Heart right ventricle (tissue), 16 donors: Measurements from ENCODE around the gene ACVR1C. TPM values are rescaled to one million over a fixed set of nuclear protein-coding genes. Genes with fewer than 3 reads are reported as not detected.

ENCODE experiments used
- ATAC-seq, 8 donors: fragments of 200-7000 bp; cut with Tn5 transposase; one replicate each; pipeline ENCODE4 v1.9.1; 2020; ENCODE audit warnings: mild to moderate bottlenecking in 8 of 8, moderate library complexity in 8 of 8, moderate number of reproducible peaks in 1 of 8
- DNase-seq, 2 donors: peaks; one replicate each; pipeline ENCODE4 v3.0.0-alpha.2; 2020
- H3K27ac ChIP-seq, 10 donors: fragments of 200-600 bp; sonication (generic) in 2 of 10; one replicate each; pipeline versions ENCODE4 v1.5.0 to v1.8.0; 2020 to 2022; ENCODE audit warnings: mild to moderate bottlenecking in 3 of 10
- H3K27me3 ChIP-seq, 7 donors: fragments of 200-600 bp; one replicate each; pipeline ENCODE4 v1.8.0; 2021 to 2022; ENCODE audit warnings: mild to moderate bottlenecking in 2 of 7
- H3K36me3 ChIP-seq, 9 donors: fragments of 200-600 bp; sonication (generic) in 1 of 9; one replicate each; pipeline versions ENCODE4 v1.5.0 to v1.8.0; 2020 to 2022; ENCODE audit warnings: mild to moderate bottlenecking in 2 of 9
- H3K4me1 ChIP-seq, 9 donors: fragments of 200-600 bp; sonication (generic) in 1 of 9; one replicate each; pipeline versions ENCODE4 v1.5.0 to v1.8.0; 2020 to 2022; ENCODE audit warnings: mild to moderate bottlenecking in 4 of 9
- H3K4me3 ChIP-seq, 10 donors: fragments of 200-600 bp; sonication (generic) in 2 of 10; one replicate each; pipeline versions ENCODE4 v1.5.0 to v1.8.0; 2020 to 2022; ENCODE audit warnings: mild to moderate bottlenecking in 7 of 10, moderate library complexity in 2 of 10
- H3K9me3 ChIP-seq, 11 donors: fragments of 200-600 bp in 10 of 11; sonication (generic) in 2 of 11; one replicate each; pipeline versions ENCODE4 v1.5.0 to v1.8.0; 2013 to 2022; ENCODE audit warnings: mild to moderate bottlenecking in 2 of 11, control low read depth in 1 of 11, moderate library complexity in 1 of 11
- WGBS, 2 donors: extraction: QIAGEN DNeasy Blood & Tissue Kit; methylation state at CpG; one replicate each; pipeline ENCODE4 v1.1.7; 2013; ENCODE audit warnings: inconsistent platforms in 1 of 2; 5-methylcytosine and 5-hydroxymethylcytosine counted together
- intact Hi-C, 10 donors: fragments of 100-400 bp; cut with DNase I; formaldehyde crosslinking; loops; one replicate each; pipeline versions ENCODE4 v1.11.1 to v1.14.2; 2022
- polyA plus RNA-seq, 2 donors: library from polyadenylated mRNA; stranded (reverse); fragments of 200-250 nt; gene quantifications; one replicate each; pipeline ENCODE4 v1.2.3, GENCODE V29; 2013
- total RNA-seq, 10 donors: library from RNA; stranded (reverse); fragmentation: NEBNext Ultra II Directional in 3 of 10; extraction: Animal tissue kit (Norgen Biotek cat#: 25700) in 3 of 10; gene quantifications; one replicate each; pipeline versions ENCODE4 v1.2.1 to v1.2.4, GENCODE V29; 2021 to 2023
- TF ChIP-seq, protein P1 (sequence below), 9 donors: fragments of 200-600 bp; sonication (generic) in 2 of 9; IDR thresholded peaks; one replicate each; pipeline versions ENCODE4 v1.5.0 to v1.8.0; 2021 to 2022; ENCODE audit warnings: antibody characterized with exemption in 9 of 9, mild to moderate bottlenecking in 5 of 9, moderate library complexity in 1 of 9
- donor health status: Arrhythmogenic right ventricular cardiomyopathy.
- donor health status: ischemic (EF 13 %, LVEDD 7.1; RV severe dilation, severe dysfunction).
- donor health status: healthy with polysubstance abuse.
- donor health status: DM: no; HTN: yes; CAD: no.
- donor health status: DM: no; HTN: no; CAD: no.
- donor health status: ischemic (EF 25% LVEDD 6.9; RV normal size, moderate dysfunction).
- donor health status: ischemic (EF 25% LVEDD 5.7; RV mildly dilated, moderate dysfunction).
- donor health status: healthy.
- donor health status: DM: yes; HTN: yes; CAD: no.
- donor health status: Ischemic cardiomyopathy.
- donor health status: ischemic (EF 35%, LVEDD 5.7; RV mildly dilated, moderate dysfunction).
- donor health status: nonischemic (EF 11% LVEDD 7.7; RV severe dilation, severe dysfunction).
- donor health status: DM: yes; HTN: yes; CAD: no.
- donor health status: PGD.
- donor health status: ischemic (EF 29% LVEDD 5.4; RV normal size, mild dysfunction).
- donor health status: nonischemic (EF 23%, LVEDD 6.1; RV moderate dilation, normal function).

The ACVR1C gene
- total and polyA plus RNA-seq, 12 donors = 0.07 to 2.4 (median 0.30) TPM

- TF ChIP-seq, protein P1, sequence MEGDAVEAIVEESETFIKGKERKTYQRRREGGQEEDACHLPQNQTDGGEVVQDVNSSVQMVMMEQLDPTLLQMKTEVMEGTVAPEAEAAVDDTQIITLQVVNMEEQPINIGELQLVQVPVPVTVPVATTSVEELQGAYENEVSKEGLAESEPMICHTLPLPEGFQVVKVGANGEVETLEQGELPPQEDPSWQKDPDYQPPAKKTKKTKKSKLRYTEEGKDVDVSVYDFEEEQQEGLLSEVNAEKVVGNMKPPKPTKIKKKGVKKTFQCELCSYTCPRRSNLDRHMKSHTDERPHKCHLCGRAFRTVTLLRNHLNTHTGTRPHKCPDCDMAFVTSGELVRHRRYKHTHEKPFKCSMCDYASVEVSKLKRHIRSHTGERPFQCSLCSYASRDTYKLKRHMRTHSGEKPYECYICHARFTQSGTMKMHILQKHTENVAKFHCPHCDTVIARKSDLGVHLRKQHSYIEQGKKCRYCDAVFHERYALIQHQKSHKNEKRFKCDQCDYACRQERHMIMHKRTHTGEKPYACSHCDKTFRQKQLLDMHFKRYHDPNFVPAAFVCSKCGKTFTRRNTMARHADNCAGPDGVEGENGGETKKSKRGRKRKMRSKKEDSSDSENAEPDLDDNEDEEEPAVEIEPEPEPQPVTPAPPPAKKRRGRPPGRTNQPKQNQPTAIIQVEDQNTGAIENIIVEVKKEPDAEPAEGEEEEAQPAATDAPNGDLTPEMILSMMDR (IDR thresholded peaks at IDR 0.05) = peak; percentile 45 to 78 (median 72)
- Histone ChIP-seq H3K9me3 (no peaks in the 10 kb centered on the region), H3K27me3 (peaks cover 0 to 11% (median 0%) of the 10 kb centered on the region in 7 donors), H3K27ac (no peak overlapping the region), H3K4me1 (no peaks in the 10 kb centered on the region), H3K4me3 (no peak overlapping the region), H3K36me3 (no peaks in the 10 kb centered on the region)
- WGBS, 2 donors = 9 to 18% methylated on average over 5 of the region's 5 CpGs
- intact Hi-C loops = loop anchor here in 6 of 10 donors (5.0 to 10.0 kb wide), 7 partner anchors 103 to 520 kb away; partner anchors contain the start of gene ERMN (in 3 of the 6)
- DNase-seq (peak; percentile 27 to 60), ATAC-seq (peak in 7 of 8 donors; percentile 70 to 84 (median 74))
Measured at GRCh38 chr2:157492189-157492773, 136.4 kb downstream of the ACVR1C start.

GRCh38 chr2:157489983-157490382, 138.7 kb downstream of the ACVR1C start:
- Histone ChIP-seq H3K27ac (no peak overlapping the region), H3K9me3 (no peaks in the 10 kb centered on the region), H3K36me3 (no peaks in the 10 kb centered on the region), H3K27me3 (peaks cover 0 to 11% (median 0%) of the 10 kb centered on the region in 7 donors), H3K4me1 (no peaks in the 10 kb centered on the region), H3K4me3 (no peak overlapping the region)
- no peak for DNase-seq
- TF ChIP-seq, protein P1 (IDR thresholded peaks at IDR 0.05) = no peak
- WGBS, 2 donors = 63 to 78% methylated on average over 1 of the region's 1 CpG
- intact Hi-C loops = loop anchor here in 6 of 10 donors (5.0 to 10.0 kb wide), 7 partner anchors 105 to 522 kb away; partner anchors contain the start of gene ERMN (in 3 of the 6)
- ATAC-seq = no peak

GRCh38 chr2:157488877-157489276, 139.8 kb downstream of the ACVR1C start:
- DNase-seq (no peak), ATAC-seq (peak in 1 of 8 donors; percentile 31)
- Histone ChIP-seq H3K4me1 (no peaks in the 10 kb centered on the region), H3K27ac (no peak overlapping the region), H3K4me3 (no peak overlapping the region), H3K9me3 (no peaks in the 10 kb centered on the region), H3K36me3 (no peaks in the 10 kb centered on the region), H3K27me3 (peaks cover 0 to 11% (median 0%) of the 10 kb centered on the region in 7 donors)
- 51 to 57% methylated on average over 3 of the region's 3 CpGs for whole genome bisulfite sequencing, 2 donors
- intact Hi-C loops = no loop called here
- TF ChIP-seq, protein P1 (IDR thresholded peaks at IDR 0.05) = no peak

GRCh38 chr2:157487747-157488146, 140.9 kb downstream of the ACVR1C start:
- DNase-seq = no peak
- TF ChIP-seq, protein P1 (IDR thresholded peaks at IDR 0.05) = no peak
- Histone ChIP-seq H3K4me1 (no peaks in the 10 kb centered on the region), H3K4me3 (no peak overlapping the region), H3K27me3 (peaks cover 0 to 11% (median 0%) of the 10 kb centered on the region in 7 donors), H3K36me3 (no peaks in the 10 kb centered on the region), H3K27ac (no peak overlapping the region), H3K9me3 (no peaks in the 10 kb centered on the region)
- ATAC-seq = no peak
- intact Hi-C loops = no loop called here
- 75 to 79% methylated on average over 3 of the region's 3 CpGs for WGBS, 2 donors
